Stimulated activated CD8-positive, alpha-beta memory T cell treated with anti-CD3 and anti-CD28 coated beads, Interleukin-12 subunit alpha, Interleukin-12 subunit beta, amount 100 ng/mL, for 24 hours (primary cell): ENCODE results near the gene BTBD16.

ENCODE experiments used
- DNase-seq: peaks from one replicate; pipeline ENCODE4 v3.0.0-alpha.2; 2020; ENCODE audit errors: extremely low read depth

The BTBD16 gene

GRCh38 chr10:122248356-122249302 is 22.5 kb upstream of the BTBD16 start:
- no peak for DNase-seq

GRCh38 chr10:122249303-122249850 is 21.7 kb upstream of the BTBD16 start:
- DNase-seq: no peak

GRCh38 chr10:122249991-122250750 is 20.9 kb upstream of the BTBD16 start:
- DNase-seq: no peak

- no peak for DNase-seq
Observed at GRCh38 chr10:122251459-122252255, 19.4 kb upstream of the BTBD16 start.

GRCh38 chr10:122252805-122253204 is 18.3 kb upstream of the BTBD16 start:
- no peak for DNase-seq

- no peak for DNase-seq
Observed at GRCh38 chr10:122253605-122254004, 17.5 kb upstream of the BTBD16 start.

GRCh38 chr10:122254831-122255230 is 16.3 kb upstream of the BTBD16 start:
- no peak for DNase-seq

GRCh38 chr10:122255509-122256301 is 15.4 kb upstream of the BTBD16 start:
- no peak for DNase-seq

GRCh38 chr10:122257041-122257440 is 14.1 kb upstream of the BTBD16 start:
- no peak for DNase-seq

- DNase-seq: no peak
Observed at GRCh38 chr10:122258136-122259074, 12.7 kb upstream of the BTBD16 start.

- DNase-seq: no peak
Observed at GRCh38 chr10:122259075-122259466, 12.0 kb upstream of the BTBD16 start.

GRCh38 chr10:122261584-122261983 is 9.5 kb upstream of the BTBD16 start:
- DNase-seq: no peak

GRCh38 chr10:122263971-122264370 is 7.1 kb upstream of the BTBD16 start:
- DNase-seq: no peak

GRCh38 chr10:122264436-122264835 is 6.7 kb upstream of the BTBD16 start:
- no peak for DNase-seq

- no peak for DNase-seq
Observed at GRCh38 chr10:122264931-122265330, 6.2 kb upstream of the BTBD16 start.

GRCh38 chr10:122265896-122266295 is 5.2 kb upstream of the BTBD16 start:
- DNase-seq: no peak

GRCh38 chr10:122267849-122268737 is 3.0 kb upstream of the BTBD16 start:
- peak; percentile 2 for DNase-seq

GRCh38 chr10:122269059-122269687 is 1.9 kb upstream of the BTBD16 start:
- DNase-seq: no peak
